Measurements from ENCODE around the gene CYB5R4. TPM values are rescaled to one million over a fixed set of nuclear protein-coding genes. Genes with fewer than 3 reads are reported as not detected.

Gene CYB5R4
- total and polyA plus RNA-seq, 10 of the 15 experiments (the other 5 are each of a cell fraction or from before 2014, with no cell fraction given) = 13.4 to 61.1 (median 27.5) TPM

GRCh38 chr6:83873869-83874268 is 14.4 kb downstream of the CYB5R4 start (continued):
- no peak for TF ChIP-seq IRF5 (IDR thresholded peaks at IDR 0.05; ENCODE audit: borderline replicate concordance)
- TF ChIP-seq BHLHE40 (IDR thresholded peaks at IDR 0.05; ENCODE audit: borderline replicate concordance in 1 of 2, low read depth in 2 of 2, low read length in 1 of 2) = no peak
- TF ChIP-seq PAX5 (IDR thresholded peaks at IDR 0.05; ENCODE audit: borderline replicate concordance, low read depth, low read length) = no peak
- TF ChIP-seq ZNF622 (IDR thresholded peaks at IDR 0.05) = no peak
- no peak for TF ChIP-seq LARP7 (IDR thresholded peaks at IDR 0.05)
- TF ChIP-seq RAD21 (IDR thresholded peaks at IDR 0.05; ENCODE audit: insufficient read depth, low read depth, low read length) = no peak
- TF ChIP-seq, protein P1, sequence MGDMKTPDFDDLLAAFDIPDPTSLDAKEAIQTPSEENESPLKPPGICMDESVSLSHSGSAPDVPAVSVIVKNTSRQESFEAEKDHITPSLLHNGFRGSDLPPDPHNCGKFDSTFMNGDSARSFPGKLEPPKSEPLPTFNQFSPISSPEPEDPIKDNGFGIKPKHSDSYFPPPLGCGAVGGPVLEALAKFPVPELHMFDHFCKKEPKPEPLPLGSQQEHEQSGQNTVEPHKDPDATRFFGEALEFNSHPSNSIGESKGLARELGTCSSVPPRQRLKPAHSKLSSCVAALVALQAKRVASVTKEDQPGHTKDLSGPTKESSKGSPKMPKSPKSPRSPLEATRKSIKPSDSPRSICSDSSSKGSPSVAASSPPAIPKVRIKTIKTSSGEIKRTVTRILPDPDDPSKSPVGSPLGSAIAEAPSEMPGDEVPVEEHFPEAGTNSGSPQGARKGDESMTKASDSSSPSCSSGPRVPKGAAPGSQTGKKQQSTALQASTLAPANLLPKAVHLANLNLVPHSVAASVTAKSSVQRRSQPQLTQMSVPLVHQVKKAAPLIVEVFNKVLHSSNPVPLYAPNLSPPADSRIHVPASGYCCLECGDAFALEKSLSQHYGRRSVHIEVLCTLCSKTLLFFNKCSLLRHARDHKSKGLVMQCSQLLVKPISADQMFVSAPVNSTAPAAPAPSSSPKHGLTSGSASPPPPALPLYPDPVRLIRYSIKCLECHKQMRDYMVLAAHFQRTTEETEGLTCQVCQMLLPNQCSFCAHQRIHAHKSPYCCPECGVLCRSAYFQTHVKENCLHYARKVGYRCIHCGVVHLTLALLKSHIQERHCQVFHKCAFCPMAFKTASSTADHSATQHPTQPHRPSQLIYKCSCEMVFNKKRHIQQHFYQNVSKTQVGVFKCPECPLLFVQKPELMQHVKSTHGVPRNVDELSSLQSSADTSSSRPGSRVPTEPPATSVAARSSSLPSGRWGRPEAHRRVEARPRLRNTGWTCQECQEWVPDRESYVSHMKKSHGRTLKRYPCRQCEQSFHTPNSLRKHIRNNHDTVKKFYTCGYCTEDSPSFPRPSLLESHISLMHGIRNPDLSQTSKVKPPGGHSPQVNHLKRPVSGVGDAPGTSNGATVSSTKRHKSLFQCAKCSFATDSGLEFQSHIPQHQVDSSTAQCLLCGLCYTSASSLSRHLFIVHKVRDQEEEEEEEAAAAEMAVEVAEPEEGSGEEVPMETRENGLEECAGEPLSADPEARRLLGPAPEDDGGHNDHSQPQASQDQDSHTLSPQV (IDR thresholded peaks at IDR 0.05) = no peak
- TF ChIP-seq YY1 (IDR thresholded peaks at IDR 0.05; ENCODE audit: low read depth, low read length) = no peak
- TF ChIP-seq ZNF207 (IDR thresholded peaks at IDR 0.05; ENCODE audit: borderline replicate concordance) = no peak
- no peak for TF ChIP-seq RELA (IDR thresholded peaks at IDR 0.05; ENCODE audit: borderline replicate concordance, partially characterized antibody)
- no peak for TF ChIP-seq ASH2L (IDR thresholded peaks at IDR 0.05; ENCODE audit: borderline replicate concordance, low read depth)

All from GM12878 (cell line).